ENCODE measurements around the gene ZNF800. TPM values are rescaled to one million over a fixed set of nuclear protein-coding genes. Genes with fewer than 3 reads are reported as not detected.
"Not testable (repeated sequence)": the region's sequence is repeated elsewhere in the genome, so short reads cannot be mapped to it uniquely, and the experiment has no call there.

ZNF800 gene
- total and polyA plus RNA-seq, 8 donors: 3.8 to 41.9 (median 20.9) TPM

GRCh38 chr7:127411176-127411575, 18.7 kb upstream of the ZNF800 start:
- TF ChIP-seq CTCF (IDR thresholded peaks at IDR 0.05) (no peak), POLR2A (IDR thresholded peaks at IDR 0.05) (no peak), EP300 (IDR thresholded peaks at IDR 0.05) (no peak), POLR2AphosphoS5 (IDR thresholded peaks at IDR 0.05) (no peak)
- no peak overlapping the region for H3K4me3 ChIP-seq
- intact Hi-C loops (cut with DNase I; ENCODE audit: low total_unique reads): no loop called here
- H3K4me1 ChIP-seq: no peaks in the 10 kb centered on the region
- peaks cover 0 to 4% (median 0%) of the 10 kb centered on the region in 3 donors for H3K27me3 ChIP-seq
- no peaks in the 10 kb centered on the region for H3K9me3 ChIP-seq
- H3K27ac ChIP-seq: no peak overlapping the region
- H3K36me3 ChIP-seq: no peaks in the 10 kb centered on the region
- no peak for DNase-seq

GRCh38 chr7:127409629-127410028, 17.1 kb upstream of the ZNF800 start:
- Histone ChIP-seq H3K9me3 (no peaks in the 10 kb centered on the region), H3K27me3 (peaks cover 0 to 6% (median 0%) of the 10 kb centered on the region in 3 donors), H3K4me1 (no peaks in the 10 kb centered on the region), H3K4me3 (no peak overlapping the region), H3K27ac (no peak overlapping the region), H3K36me3 (no peaks in the 10 kb centered on the region)
- DNase-seq: no peak
- TF ChIP-seq EP300 (IDR thresholded peaks at IDR 0.05): no peak
- no peak for TF ChIP-seq POLR2AphosphoS5 (IDR thresholded peaks at IDR 0.05)
- no peak for TF ChIP-seq POLR2A (IDR thresholded peaks at IDR 0.05)
- TF ChIP-seq CTCF (IDR thresholded peaks at IDR 0.05): no peak
- intact Hi-C loops (cut with DNase I; ENCODE audit: low total_unique reads): no loop called here
- 60 to 73% (median 66%) methylated on average over 4 of the region's 4 CpGs for WGBS, 5 donors

- H3K4me1 ChIP-seq: no peaks in the 10 kb centered on the region
- DNase-seq: no peak
- no peak overlapping the region for H3K4me3 ChIP-seq
- WGBS, 5 donors: 52 to 57% (median 54%) methylated on average over 3 of the region's 3 CpGs
- H3K27ac ChIP-seq: no peak overlapping the region
- no peaks in the 10 kb centered on the region for H3K9me3 ChIP-seq
- TF ChIP-seq POLR2AphosphoS5 (IDR thresholded peaks at IDR 0.05): no peak
- no peak for TF ChIP-seq POLR2A (IDR thresholded peaks at IDR 0.05)
- no peak for TF ChIP-seq EP300 (IDR thresholded peaks at IDR 0.05)
- TF ChIP-seq CTCF (IDR thresholded peaks at IDR 0.05): no peak
- H3K27me3 ChIP-seq: peaks cover 0 to 12% (median 0%) of the 10 kb centered on the region in 3 donors
- intact Hi-C loops (cut with DNase I; ENCODE audit: low total_unique reads): no loop called here
- H3K36me3 ChIP-seq: no peaks in the 10 kb centered on the region
Measured at GRCh38 chr7:127404286-127405072, 12.0 kb upstream of the ZNF800 start.

GRCh38 chr7:127396184-127396583, 3.7 kb upstream of the ZNF800 start:
- peak in 1 of 2 donors; percentile 16 for DNase-seq
- no peak overlapping the region for H3K4me3 ChIP-seq
- H3K4me1 ChIP-seq: peaks cover 2 to 14% (median 12%) of the 10 kb centered on the region in 4 donors
- 33 to 72% (median 45%) methylated on average over 1 of the region's 1 CpG for WGBS, 5 donors
- intact Hi-C loops (cut with DNase I; ENCODE audit: low total_unique reads): no loop called here
- H3K36me3 ChIP-seq: no peaks in the 10 kb centered on the region
- TF ChIP-seq EP300 (IDR thresholded peaks at IDR 0.05) (no peak), POLR2A (IDR thresholded peaks at IDR 0.05) (no peak), POLR2AphosphoS5 (IDR thresholded peaks at IDR 0.05) (no peak)
- H3K27me3 ChIP-seq: no peaks in the 10 kb centered on the region
- H3K27ac ChIP-seq: no peak overlapping the region
- H3K9me3 ChIP-seq: no peaks in the 10 kb centered on the region

- H3K27ac ChIP-seq; H3K9me3 ChIP-seq; H3K4me3 ChIP-seq; H3K27me3 ChIP-seq; H3K36me3 ChIP-seq; intact Hi-C loops (cut with DNase I; ENCODE audit: low total_unique reads); DNase-seq: not testable (repeated sequence)
- H3K4me1 ChIP-seq: peaks cover 12 to 24% (median 22%) of the 10 kb centered on the region in 4 donors
- WGBS, 5 donors: 0 to 15% (median 9%) methylated on average over 1 of the region's 1 CpG
Measured at GRCh38 chr7:127395104-127395503, 2.6 kb upstream of the ZNF800 start.
